NT2/D1 (cell line): ENCODE data around the gene RABL3.

Source experiments
- YY1 ChIP-seq: IDR thresholded peaks from 2 replicates; pipeline ENCODE4 v1.6.1; 2011; ENCODE audit not compliant: insufficient read length, insufficient read depth
- ZNF274 ChIP-seq: IDR thresholded peaks from 2 replicates; pipeline ENCODE4 v1.6.1; 2011; ENCODE audit warnings: mild to moderate bottlenecking, low read depth, low read length

DNA sequence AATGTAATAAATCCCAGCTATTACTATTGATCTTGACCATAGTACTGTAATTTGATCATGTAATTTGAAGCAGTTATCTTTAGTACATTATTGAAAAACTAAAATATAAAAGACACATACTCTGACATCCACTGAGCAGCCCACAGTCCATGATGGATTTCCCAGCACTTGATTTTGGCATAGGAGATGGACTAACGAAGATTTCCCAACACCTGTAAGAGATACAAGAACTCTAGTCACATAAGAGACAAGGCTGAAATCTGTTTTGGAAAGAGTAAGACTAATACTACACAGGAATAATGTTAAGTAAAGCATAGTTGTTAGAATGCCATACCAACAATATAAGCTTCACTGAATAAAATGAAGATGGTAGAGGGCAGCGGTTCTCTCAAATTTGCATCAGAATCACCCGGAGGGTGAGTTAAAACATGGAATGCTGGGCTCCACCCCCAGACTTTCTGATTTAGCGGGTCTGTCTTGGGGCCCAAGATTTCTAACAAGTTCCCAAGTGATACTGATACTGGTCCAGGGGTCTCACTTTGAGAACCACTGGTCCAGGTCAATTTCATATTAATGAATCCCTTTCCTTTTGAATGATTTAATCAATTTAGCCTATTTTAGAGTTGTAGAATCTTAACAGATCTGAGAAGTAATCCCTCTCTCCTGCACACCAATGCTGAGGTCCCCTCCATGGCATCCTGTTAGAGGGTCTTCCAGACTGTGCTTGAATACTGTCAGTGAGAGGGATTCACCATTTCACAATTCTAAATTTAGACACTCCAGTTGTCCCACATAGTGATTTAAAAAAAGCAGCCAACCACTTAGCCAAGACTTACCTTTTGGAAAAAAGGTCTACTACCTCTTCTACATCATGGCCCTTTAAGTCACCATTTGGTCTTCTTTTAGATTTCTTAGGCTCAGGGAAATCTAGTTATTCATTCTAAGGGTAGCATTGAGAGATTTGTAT is 11.5 kb downstream of the RABL3 start:
- TF ChIP-seq YY1 (no peak), ZNF274 (no peak)
